Stimulated activated CD4-positive, alpha-beta T cell treated with anti-CD3 and anti-CD28 coated beads, Interleukin-2, amount 100 ng/mL, for 24 hours (primary cell): ENCODE results near the gene PRDM5.

Source experiments
- DNase-seq, 2 donors: peaks; one replicate each; pipeline ENCODE4 v3.0.0-alpha.2; 2020

The PRDM5 gene

GRCh38 chr4:120922381-120923206, at the start of gene PRDM5:
Gene PRDM5, minus strand, starts transcription at chr4:120922726. Its CDS starts 118 bp downstream, at chr4:120922608.
- peak; percentile 31 to 48 for DNase-seq

DNA sequence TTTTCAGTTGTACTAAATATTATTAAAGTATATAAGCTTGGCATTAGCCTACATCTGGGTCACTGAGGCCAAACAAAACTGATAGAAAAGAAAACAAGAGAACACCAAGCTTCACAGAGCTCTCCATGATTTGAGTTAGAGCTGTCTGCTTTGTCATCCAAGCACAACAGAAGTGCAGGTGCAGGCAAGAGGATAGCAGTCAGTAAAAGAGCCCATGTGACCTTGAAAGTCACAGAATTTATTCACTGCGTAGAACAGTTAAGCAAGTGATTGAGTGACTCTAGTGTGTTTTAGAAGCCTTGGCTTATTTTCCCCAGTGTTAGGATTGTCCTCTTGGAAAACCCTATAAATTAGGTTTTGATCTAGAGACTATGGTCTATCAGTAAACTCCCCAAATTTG, 49.4 kb upstream of the PRDM5 start:
- DNase-seq = no peak

- no peak for DNase-seq
These were observed 43.4 kb upstream of the PRDM5 start for GRCh38 chr4:120965938-120966337.

DNA sequence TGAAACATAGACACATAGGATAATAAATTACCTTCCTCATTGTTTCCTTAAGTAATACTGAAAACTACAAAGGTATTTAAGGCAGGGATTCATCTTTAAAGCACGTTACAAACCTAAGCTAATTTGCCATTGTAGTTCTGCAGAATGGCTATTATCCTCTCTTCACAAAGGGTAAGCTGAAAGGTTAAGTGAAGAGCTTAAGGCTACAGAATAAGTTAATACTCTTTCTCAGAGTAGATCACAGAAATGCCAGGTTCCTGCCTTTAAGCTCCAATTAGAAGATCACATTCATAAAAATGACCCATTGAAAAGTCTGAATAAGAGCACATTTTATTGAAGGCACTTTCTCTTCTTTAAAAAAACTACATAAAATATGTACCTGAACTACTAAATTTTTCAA, 42.1 kb upstream of the PRDM5 start:
- DNase-seq = no peak

DNA sequence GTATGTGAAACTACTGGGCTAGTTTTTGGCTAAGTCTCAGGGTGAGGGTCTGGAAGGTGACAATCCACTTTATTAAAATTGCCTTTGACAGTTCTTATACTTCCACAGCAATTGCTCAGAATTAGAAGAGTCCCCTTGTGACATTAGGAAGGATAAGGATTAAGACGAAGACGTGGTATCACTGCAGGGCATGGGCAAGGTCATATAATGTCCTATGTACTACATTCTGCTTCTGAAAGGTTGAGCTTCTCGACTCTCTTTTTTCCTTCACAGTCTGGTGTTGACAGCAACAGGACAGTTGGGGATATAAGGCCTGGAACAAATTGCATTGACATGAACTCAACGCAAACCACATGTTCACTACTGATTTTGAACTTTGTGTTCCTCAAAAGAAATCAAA, 40.9 kb upstream of the PRDM5 start:
- no peak for DNase-seq

DNA sequence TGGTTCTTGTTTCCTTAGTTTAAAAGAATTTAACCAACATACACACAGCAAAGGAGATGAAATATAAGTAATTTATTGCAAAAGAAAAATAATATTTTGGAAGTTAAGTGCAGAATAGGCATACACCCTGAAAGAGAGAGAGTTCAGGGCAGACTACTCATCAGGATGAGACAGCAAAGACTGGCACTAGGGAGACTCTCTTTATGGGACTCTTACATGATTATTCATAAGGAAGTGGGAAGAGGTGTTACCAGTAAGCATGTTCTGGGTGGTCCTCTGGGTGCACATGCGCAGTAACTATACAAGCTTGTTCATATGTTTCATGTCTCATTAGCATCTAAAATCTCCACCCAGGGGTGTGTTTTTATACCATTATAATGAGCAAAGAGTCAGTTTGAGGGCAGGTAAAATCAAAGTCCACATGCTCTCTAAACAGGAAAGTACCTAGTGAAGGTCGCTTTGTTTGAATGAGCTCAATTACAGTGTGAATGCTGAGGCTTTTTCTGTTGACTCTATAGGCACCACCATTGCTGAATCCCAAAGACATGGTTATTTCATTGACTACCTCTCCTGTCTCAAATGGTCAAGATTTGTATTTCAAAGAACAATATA, 38.2 kb upstream of the PRDM5 start:
- no peak for DNase-seq

- no peak for DNase-seq
These were observed 25.9 kb upstream of the PRDM5 start for GRCh38 chr4:120948382-120948781.

GRCh38 chr4:120942776-120943175, 20.2 kb upstream of the PRDM5 start:
- DNase-seq = no peak

DNA sequence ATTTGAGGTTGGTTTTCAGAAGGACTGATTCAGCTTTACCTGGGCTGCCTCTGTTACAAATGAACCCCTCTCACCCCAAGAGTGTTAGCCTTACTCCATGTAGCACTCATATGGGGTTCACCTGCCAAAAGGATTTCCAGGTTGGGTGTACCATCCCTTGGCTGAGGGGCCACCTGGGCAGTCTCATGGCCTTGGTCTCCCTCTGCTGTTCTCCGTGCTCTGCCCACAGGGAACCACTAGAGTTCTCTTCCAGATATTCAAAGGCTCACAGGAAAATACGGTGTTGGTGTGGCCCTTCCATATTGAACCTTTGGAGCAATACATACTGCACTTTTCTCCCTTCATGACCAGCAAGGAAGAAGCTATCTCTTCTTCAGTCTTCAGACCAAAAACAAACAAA, 18.0 kb upstream of the PRDM5 start:
- no peak for DNase-seq

DNA sequence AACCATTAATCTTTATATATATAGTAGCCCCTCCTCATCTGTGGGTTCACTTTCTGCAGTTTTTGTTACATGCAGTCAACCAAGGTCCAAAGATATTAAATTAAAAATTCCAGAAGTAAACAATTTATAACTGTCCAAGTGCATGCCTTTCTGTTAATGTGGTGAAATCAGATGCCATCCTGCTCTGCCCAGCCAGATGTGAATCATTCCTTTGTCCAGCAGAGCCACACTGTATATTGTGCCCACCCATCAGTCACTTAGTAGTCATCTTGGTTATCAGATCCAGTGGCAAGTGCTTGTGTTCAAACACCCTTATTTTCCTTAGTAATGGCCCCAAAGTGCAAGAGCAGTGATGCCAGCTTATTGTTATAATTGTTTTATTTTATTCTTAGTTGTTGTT, 17.2 kb upstream of the PRDM5 start:
- DNase-seq = no peak

GRCh38 chr4:120929847-120930246, 7.3 kb upstream of the PRDM5 start:
- DNase-seq = no peak

DNA sequence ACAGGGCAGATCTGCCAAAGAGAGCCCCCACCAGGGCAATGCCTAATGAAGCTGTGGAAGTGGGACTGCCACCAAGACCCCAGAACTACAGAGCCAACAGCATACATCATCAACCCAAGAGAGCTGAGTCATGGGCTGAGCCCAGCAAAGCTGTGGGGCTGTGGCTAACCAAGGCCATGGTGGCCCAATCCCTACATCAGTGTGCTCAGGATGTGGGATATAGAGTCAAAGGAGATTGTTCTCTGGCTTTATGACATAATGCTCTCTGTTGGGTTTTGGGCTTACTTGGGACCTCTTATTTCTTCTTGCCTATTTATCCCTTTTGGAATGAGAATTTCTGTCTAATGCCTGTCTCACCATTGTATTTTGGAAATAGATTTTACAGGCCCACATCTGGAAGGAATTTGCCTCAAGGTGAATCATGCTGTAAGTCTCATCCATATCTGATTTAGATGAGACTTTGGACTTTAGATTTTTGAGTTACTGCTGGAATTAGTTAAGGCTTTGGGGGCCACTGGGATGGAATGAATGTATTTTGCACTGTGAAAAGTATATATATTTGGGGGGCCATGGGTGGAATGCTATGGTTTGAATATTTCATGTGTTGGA, 5.4 kb upstream of the PRDM5 start:
- no peak for DNase-seq

GRCh38 chr4:120926358-120927025, 4.0 kb upstream of the PRDM5 start:
- no peak for DNase-seq

DNA sequence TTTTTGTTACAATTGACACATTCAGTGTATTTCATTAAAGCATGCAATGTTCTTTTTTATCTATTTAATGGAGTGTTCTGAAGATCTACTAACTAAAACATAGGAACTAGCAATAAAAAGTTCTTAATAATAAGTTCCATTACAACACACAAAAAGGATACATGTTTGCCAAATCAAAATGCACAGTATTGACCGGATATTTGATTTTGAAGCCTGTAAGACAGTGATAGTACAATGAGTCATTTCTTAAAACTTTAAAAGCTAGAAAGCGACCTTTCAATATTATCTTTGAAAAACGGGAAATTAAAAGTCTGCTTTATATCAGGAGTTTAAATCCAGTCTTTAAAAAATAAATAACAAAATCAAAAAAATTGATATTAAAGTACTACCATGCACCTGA, 2.4 kb upstream of the PRDM5 start:
- no peak for DNase-seq

GRCh38 chr4:120923207-120923522, 639 bp upstream of the PRDM5 start:
- DNase-seq = no peak

DNA sequence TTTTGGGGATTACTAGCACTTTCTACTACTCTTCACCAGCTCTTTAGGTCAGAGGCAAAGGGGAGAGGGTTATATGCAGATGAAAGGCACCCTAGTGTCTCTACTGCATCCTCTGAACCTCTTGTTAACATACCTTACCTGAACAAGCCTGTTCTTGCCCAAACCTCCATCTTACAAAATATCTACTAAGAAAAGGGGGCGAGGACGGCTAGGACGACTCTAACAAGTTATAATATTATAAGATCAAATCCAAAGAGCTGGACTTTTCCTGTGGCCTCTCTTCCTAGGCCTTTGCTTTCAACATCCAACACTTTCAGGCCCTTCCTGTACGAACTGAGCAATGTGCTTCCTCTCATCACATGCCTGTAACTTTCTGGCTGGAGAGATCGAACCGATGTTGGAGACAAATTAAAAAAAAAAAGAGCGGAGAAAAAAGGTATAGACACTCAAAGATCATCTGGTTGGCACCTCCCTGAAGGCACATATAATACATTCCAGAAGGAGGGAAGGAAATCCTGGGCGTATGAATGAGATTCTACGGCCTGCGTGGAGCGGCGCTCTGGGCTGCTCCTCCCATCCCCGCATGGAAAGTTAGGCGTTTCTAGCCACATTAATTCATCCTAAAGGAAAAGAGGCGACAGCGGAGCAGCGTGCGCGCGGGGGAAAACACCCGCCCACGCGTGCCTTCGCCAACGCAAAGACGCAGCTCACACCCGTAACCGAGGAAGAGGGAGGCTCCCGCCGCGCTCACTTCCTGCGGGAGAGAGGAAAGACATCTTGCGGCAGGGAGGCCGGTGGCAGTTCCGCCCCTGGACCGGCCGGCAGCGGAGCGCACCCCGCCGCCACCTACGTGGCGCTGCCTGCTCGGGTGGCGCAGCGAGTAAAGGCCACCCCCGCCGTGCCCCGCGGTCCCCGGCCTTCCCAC, 808 bp downstream of the PRDM5 start:
- DNase-seq = peak; percentile 39 to 64

GRCh38 chr4:120920666-120921065, 1.9 kb downstream of the PRDM5 start:
- no peak for DNase-seq

- no peak for DNase-seq
These were observed 3.2 kb downstream of the PRDM5 start for GRCh38 chr4:120919358-120919757.

DNA sequence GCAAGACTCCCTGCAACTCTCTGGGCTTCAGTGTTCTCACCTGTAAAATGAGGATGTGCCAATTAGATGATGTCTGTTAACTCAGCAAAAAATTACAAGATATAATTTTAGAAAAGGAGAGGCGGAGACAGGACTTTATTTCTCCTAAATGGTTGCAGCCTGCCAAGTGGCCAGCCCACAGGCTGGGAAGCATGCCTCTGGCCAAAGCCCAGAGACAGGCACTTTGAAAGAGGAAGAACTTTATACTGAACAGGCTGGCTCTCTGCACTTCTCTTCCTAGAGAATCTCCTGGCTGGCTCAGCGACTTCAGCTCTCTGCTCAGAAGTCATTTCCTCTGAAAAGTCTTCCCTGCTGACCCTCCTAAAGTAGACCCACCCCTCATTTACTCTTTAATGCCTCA, 3.7 kb downstream of the PRDM5 start:
- DNase-seq = no peak

GRCh38 chr4:120918092-120918491, 4.4 kb downstream of the PRDM5 start:
- DNase-seq = no peak

- DNase-seq = no peak
These were observed 5.6 kb downstream of the PRDM5 start for GRCh38 chr4:120916937-120917336.

DNA sequence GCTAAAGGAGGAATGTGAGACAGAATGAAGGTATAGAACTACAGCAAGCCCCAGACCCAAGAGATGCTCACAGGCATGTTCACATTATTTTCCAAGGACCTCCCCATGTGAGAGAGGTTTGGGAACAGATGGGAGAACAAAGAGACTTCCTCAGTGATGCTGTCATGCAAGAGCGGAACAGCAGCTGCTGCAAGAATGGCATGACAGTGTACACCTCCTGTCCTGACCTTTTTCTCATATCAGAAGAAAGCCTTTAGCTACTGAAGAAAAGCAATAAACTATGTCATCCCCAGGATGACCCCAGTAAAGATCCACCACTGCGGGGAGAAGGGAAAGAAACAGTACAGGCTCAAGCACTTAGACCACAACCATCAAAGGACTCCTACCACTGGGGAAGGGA, 7.2 kb downstream of the PRDM5 start:
- no peak for DNase-seq

- no peak for DNase-seq
These were observed 19.1 kb downstream of the PRDM5 start for GRCh38 chr4:120903419-120903818.
